Ovary (tissue), 3 donors: ENCODE data around the gene DYRK1A.

Experiments
- CTCF ChIP-seq, 3 donors: fragments of 450-650 bp in 2 of 3; fragments of 200-600 bp in 1 of 3; IDR thresholded peaks; one replicate each; pipeline versions ENCODE4 v1.5.1 to v1.8.0; 2016 to 2022; ENCODE audit warnings: antibody characterized with exemption in 3 of 3, mild to moderate bottlenecking in 1 of 3
- POLR2A ChIP-seq: fragments of 450-650 bp; IDR thresholded peaks from one replicate; pipeline ENCODE4 v1.6.1; 2017; ENCODE audit warnings: antibody characterized with exemption, mild to moderate bottlenecking, moderate library complexity
- donor health status: DM: no; HTN: no; CAD: no.

GRCh38 chr21:37561941-37562919 lies 195.7 kb downstream of the DYRK1A start:
- TF ChIP-seq POLR2A (no peak), CTCF (IDR thresholded peaks at IDR 0.05) (no peak)
